Tibial artery (tissue), 4 donors: ENCODE results near the gene COL27A1.

Source experiments
- DNase-seq, 2 donors: peaks; one replicate each; pipeline ENCODE4 v3.0.0-alpha.2; 2019
- H3K27ac ChIP-seq, 2 donors: fragments of 200-600 bp; sonication (generic) in 1 of 2; 1 replicate in 1 of 2; 2 replicates in 1 of 2; pipeline ENCODE4 v1.5.1; 2018 to 2019; ENCODE audit warnings: mild to moderate bottlenecking in 1 of 2
- H3K27me3 ChIP-seq, 2 donors: fragments of 200-600 bp; sonication (generic) in 1 of 2; one replicate each; pipeline versions ENCODE4 v1.5.1 to v1.6.0; 2016 to 2019
- H3K36me3 ChIP-seq, 3 donors: fragments of 200-600 bp; sonication (generic) in 2 of 3; one replicate each; pipeline ENCODE4 v1.5.1; 2016 to 2019; ENCODE audit warnings: mild to moderate bottlenecking in 2 of 3
- H3K4me1 ChIP-seq, 4 donors: fragments of 200-600 bp; sonication (generic) in 2 of 4; 1 replicate in 3 of 4; 2 replicates in 1 of 4; pipeline ENCODE4 v1.5.1; 2016 to 2019
- H3K4me3 ChIP-seq, 2 donors: fragments of 200-600 bp; sonication (generic) in 1 of 2; 1 replicate in 1 of 2; 2 replicates in 1 of 2; pipeline ENCODE4 v1.5.1; 2018 to 2019; ENCODE audit warnings: mild to moderate bottlenecking in 2 of 2
- H3K9me3 ChIP-seq, 3 donors: fragments of 200-600 bp; sonication (generic) in 1 of 3; one replicate each; pipeline ENCODE4 v1.5.1; 2016 to 2019
- intact Hi-C: fragments of 100-400 bp; cut with DNase I; formaldehyde crosslinking; loops from one replicate; pipeline ENCODE4 v1.15.0; 2023; ENCODE audit warnings: low total_unique reads
- TF ChIP-seq, protein P1 (sequence below), 2 experiments: fragments of 200-600 bp in 1 of 2; fragments of 450-650 bp in 1 of 2; IDR thresholded peaks; one replicate each; pipeline ENCODE4 v1.5.1; 2017 to 2019; ENCODE audit warnings: antibody characterized with exemption in 2 of 2, mild to moderate bottlenecking in 1 of 2, moderate library complexity in 1 of 2

Gene COL27A1

DNA sequence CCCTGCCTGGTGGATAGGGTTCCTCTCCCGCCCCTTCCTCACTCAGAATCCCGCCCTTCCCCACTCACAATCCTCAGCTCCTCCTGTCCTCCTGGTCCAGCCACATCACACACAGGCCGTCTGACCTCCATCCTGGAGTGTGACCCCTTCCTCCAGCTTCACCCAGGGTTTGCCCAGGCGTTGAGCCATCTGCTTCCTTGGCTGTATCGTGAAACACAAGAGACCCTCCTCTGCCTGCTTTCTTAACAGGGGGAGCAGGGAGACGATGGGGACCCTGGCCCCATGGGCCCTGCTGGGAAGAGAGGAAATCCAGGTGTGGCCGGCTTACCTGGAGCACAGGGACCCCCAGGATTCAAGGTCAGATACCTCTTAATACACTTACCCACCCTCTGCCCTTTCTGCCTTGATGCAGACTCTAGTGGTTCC lies 135.2 kb downstream of the COL27A1 start:
- DNase-seq, result peak in 1 of 2 donors; percentile 19
- H3K4me1 ChIP-seq, result peaks cover 0 to 12% (median 10%) of the 10 kb centered on the region in 4 donors
- no peak overlapping the region for H3K4me3 ChIP-seq
- peaks cover 0 to 8% (median 7%) of the 10 kb centered on the region in 3 donors for H3K9me3 ChIP-seq
- H3K27ac ChIP-seq, result no peak overlapping the region
- H3K27me3 ChIP-seq, result no peaks in the 10 kb centered on the region
- peaks cover 10 to 23% (median 10%) of the 10 kb centered on the region in 3 donors for H3K36me3 ChIP-seq
- intact Hi-C loops, result loop anchor here (5.0 kb wide), 1 partner anchor 183 kb away; no protein-coding TSS in a partner anchor
- TF ChIP-seq, protein P1, sequence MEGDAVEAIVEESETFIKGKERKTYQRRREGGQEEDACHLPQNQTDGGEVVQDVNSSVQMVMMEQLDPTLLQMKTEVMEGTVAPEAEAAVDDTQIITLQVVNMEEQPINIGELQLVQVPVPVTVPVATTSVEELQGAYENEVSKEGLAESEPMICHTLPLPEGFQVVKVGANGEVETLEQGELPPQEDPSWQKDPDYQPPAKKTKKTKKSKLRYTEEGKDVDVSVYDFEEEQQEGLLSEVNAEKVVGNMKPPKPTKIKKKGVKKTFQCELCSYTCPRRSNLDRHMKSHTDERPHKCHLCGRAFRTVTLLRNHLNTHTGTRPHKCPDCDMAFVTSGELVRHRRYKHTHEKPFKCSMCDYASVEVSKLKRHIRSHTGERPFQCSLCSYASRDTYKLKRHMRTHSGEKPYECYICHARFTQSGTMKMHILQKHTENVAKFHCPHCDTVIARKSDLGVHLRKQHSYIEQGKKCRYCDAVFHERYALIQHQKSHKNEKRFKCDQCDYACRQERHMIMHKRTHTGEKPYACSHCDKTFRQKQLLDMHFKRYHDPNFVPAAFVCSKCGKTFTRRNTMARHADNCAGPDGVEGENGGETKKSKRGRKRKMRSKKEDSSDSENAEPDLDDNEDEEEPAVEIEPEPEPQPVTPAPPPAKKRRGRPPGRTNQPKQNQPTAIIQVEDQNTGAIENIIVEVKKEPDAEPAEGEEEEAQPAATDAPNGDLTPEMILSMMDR (IDR thresholded peaks at IDR 0.05), result no peak

DNA sequence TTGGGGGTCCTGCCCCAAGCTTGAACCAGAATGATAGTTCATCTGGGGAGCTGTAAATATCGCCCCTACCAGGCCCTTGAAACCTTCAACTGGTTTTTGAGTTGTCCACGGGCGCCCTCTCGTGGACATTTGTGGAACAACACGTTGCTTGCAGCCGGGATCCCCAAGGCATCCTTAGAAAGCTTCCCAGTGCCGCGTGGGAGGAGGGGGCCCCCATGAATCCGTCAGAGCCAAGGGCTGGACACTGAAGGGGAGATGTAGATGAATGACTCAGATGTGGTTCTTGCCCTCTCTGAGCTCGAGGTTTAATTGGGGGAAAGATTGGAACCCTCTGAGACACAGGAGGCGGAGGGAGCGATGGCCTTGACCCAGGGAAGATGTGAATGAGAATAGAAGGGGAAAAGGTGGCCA lies 135.7 kb downstream of the COL27A1 start:
- H3K27ac ChIP-seq, result no peak overlapping the region
- H3K36me3 ChIP-seq, result peaks cover 10 to 27% (median 10%) of the 10 kb centered on the region in 3 donors
- peaks cover 0 to 8% (median 8%) of the 10 kb centered on the region in 3 donors for H3K9me3 ChIP-seq
- intact Hi-C loops, result loop anchor here (5.0 kb wide), 1 partner anchor 184 kb away; no protein-coding TSS in a partner anchor
- H3K27me3 ChIP-seq, result no peaks in the 10 kb centered on the region
- H3K4me3 ChIP-seq, result no peak overlapping the region
- TF ChIP-seq, protein P1 (IDR thresholded peaks at IDR 0.05), result peak; percentile 93
- DNase-seq, result peak; percentile 55 to 79
- peaks cover 0 to 12% (median 10%) of the 10 kb centered on the region in 4 donors for H3K4me1 ChIP-seq

DNA sequence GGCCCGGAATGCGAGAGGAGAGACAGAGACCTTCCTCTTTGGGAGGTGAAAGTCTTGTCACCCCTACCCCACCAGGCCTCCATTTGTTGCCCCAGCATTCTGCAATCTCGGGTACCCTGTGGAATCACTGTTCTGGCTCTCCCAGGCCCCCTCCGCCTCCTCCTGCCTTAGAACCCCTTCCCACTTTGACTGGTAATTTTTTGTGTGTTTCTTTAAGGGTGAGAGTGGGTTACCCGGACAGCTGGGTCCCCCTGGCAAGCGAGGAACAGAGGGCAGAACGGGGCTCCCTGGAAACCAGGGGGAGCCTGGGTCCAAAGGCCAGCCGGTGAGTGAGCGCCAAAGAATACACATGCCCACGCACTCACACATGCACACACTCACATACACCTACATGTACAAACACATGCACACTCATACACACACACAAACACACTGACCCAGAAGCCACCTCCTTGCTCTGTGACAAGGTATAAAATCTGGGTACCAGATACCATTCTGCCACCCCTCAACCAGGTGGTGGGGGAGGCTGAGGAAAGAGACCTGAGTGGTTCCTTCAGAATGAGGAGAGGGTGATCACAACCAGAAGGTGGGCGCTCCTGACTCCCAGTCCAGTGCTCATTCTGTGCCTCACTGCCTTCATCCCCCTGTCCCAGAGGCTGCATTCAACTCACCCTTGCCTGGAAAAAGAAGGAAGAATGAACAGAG lies 136.7 kb downstream of the COL27A1 start:
- peak; percentile 12 to 40 for DNase-seq
- peaks cover 15 to 27% (median 16%) of the 10 kb centered on the region in 3 donors for H3K36me3 ChIP-seq
- TF ChIP-seq, protein P1 (IDR thresholded peaks at IDR 0.05), result no peak

DNA sequence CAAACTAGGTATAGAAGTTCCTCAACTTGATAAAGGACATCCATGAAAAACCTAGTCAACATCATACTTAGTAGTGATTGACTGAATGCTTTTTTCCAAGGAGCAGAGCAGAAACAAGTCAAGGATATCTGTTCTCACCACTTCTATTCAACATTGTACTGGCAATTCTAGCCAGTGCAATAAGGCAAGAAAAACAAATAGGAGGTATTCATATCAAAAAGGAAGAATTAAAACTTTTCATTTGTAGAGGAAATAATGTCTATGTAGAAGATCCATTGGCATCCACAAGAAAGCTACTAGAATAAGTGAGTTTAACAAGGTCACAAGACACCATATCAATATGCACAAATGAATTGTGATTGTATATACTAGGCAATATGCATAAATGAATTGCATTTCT lies 139.3 kb downstream of the COL27A1 start:
- Histone ChIP-seq H3K9me3 (peaks cover 0 to 12% (median 8%) of the 10 kb centered on the region in 3 donors), H3K36me3 (peaks cover 15 to 27% (median 16%) of the 10 kb centered on the region in 3 donors), H3K27ac (no peak overlapping the region), H3K4me1 (no peaks in the 10 kb centered on the region), H3K4me3 (no peak overlapping the region), H3K27me3 (no peaks in the 10 kb centered on the region)
- TF ChIP-seq, protein P1 (IDR thresholded peaks at IDR 0.05), result no peak
- intact Hi-C loops, result loop anchor here (5.0 kb wide), 1 partner anchor 187 kb away; no protein-coding TSS in a partner anchor
- no peak for DNase-seq

More for the DNA sequence above, 136.7 kb downstream of the COL27A1 start:
- H3K27me3 ChIP-seq, result no peaks in the 10 kb centered on the region
- no peak overlapping the region for H3K4me3 ChIP-seq
- H3K4me1 ChIP-seq, result peaks cover 0 to 12% (median 10%) of the 10 kb centered on the region in 4 donors
- no peak overlapping the region for H3K27ac ChIP-seq
- H3K9me3 ChIP-seq, result peaks cover 0 to 12% (median 8%) of the 10 kb centered on the region in 3 donors
- intact Hi-C loops, result loop anchor here (2.0 to 5.0 kb wide), 2 partner anchors 137 to 185 kb away; partner anchors contain the start of gene COL27A1

DNA sequence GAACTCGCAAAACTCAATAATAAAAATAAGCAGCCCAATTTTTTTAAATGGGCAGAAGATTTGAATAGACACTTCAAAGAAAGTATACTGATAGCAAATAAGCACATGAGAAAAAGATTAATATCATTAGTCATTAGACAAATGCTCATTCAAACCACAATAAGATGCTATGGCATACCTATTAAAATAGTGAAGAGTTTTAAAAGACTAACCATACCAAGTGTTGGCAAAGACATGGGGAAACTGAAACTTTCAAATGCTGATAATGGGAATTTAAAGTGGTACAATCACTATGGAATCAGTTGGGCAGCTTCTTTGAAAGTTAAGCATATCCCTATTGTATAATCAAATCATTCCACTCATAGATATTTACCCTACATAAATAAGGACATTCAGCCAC lies 141.0 kb downstream of the COL27A1 start:
- Histone ChIP-seq H3K27me3 (no peaks in the 10 kb centered on the region), H3K27ac (no peak overlapping the region), H3K9me3 (peaks cover 0 to 12% (median 8%) of the 10 kb centered on the region in 3 donors), H3K36me3 (peaks cover 15 to 38% (median 16%) of the 10 kb centered on the region in 3 donors), H3K4me1 (no peaks in the 10 kb centered on the region), H3K4me3 (no peak overlapping the region)
- TF ChIP-seq, protein P1 (IDR thresholded peaks at IDR 0.05), result no peak
- no peak for DNase-seq
- intact Hi-C loops, result no loop called here
